Measurements from ENCODE around the gene NPHP4. TPM values are rescaled to one million over a fixed set of nuclear protein-coding genes. Genes with fewer than 3 reads are reported as not detected.
A peak's percentile ranks its signal among the peaks of the same experiment; 100 is the strongest.

Gene NPHP4
- total RNA-seq, 1 experiment from 2014 or later = 1.9 TPM

DNA sequence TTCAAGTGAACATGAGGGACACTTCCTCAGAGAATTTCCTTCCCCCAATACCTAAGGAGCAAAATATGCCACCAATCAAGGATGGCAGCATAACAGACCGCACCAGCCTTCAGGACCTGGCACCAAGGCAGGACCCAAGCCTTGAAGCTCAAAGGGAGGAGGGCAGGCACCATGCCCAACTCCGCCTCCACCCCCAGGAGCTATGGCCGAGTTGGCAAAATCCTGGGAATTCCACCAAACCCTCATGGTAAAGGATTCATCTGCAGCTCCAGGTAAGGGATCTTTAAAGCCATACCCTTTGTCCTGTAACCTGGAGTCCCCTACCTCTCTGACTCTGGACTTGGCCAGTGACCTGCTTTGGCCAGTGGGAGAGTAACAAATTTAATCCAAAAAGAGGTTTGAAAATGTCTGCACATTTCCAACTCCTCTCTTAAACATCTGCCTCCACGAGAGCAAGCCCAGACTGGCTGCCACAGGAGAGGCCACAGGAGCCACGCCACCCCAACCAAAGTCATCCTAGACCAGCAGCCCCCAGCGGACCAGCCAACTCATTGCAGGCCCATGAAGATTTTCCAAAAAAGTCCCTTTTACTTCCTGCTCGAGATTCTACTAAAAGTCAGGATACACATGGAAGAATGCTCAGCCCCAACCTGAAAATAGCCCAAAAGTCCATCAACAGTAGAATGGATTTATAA lies 41.9 kb downstream of the NPHP4 start:
- no peak for DNase-seq (ENCODE audit: low spot score)

DNA sequence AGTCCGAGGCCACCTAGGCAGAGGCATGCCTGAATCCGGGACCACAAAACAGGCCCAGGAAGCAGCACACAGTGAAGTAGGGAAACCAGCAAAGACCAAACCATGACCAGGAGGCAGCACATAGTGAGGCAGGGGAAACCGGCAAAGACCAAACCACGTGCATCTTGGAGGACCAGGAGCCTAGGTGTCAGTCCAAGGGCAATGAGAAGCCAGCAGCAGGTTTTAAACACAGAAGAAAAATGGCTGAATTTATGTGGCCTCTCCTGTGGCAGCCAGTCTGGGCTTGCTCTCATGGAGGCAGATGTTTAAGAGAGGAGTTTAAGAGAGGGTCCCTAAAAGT lies 42.5 kb downstream of the NPHP4 start:
- no peak for DNase-seq (ENCODE audit: low spot score)

DNA sequence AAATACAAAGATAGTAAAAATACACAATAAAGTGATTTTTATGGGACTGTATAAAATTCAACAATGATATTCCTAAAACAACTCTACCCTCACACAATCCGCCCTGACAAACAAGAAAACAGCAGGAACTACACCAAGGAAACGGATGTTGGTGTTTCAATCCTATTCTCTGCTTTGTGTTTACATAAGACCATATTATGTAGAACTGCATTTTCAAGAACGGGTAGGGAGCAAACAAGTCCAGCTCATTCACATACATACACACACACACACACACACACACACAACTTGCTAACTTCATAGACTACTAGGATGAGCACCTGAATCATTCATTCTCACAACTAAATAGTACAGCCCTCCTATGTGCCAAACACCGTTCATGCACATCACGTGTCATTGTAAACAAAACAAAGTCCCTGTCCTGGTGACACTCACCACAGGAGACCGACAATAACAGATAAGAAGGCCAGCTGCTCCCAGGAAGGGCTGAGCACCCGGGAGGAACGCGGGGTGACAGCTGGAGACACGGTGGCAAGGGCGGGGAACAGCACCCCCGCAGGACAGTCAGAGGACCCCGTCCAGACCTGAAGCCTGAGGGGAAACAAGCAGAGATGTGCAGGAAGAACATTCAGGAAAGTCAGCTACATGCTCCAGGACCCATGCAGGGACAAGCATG lies 43.0 kb downstream of the NPHP4 start:
- DNase-seq (ENCODE audit: low spot score) = no peak

DNA sequence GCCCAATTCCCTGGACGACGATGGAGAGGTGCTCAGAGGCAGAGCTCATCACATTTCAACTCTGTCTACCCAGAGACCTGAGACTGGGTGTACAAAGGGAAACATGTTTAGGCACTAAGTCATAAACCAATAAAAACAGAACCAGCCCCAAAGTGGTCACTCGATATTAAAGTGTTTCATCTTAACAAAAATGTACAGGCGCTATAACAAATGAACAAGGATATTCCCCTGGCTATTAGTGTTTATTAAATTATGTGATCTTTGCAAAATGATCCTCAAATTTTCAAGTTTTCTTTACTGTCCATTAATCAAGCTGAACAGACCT lies 43.6 kb downstream of the NPHP4 start:
- no peak for DNase-seq (ENCODE audit: low spot score)

DNA sequence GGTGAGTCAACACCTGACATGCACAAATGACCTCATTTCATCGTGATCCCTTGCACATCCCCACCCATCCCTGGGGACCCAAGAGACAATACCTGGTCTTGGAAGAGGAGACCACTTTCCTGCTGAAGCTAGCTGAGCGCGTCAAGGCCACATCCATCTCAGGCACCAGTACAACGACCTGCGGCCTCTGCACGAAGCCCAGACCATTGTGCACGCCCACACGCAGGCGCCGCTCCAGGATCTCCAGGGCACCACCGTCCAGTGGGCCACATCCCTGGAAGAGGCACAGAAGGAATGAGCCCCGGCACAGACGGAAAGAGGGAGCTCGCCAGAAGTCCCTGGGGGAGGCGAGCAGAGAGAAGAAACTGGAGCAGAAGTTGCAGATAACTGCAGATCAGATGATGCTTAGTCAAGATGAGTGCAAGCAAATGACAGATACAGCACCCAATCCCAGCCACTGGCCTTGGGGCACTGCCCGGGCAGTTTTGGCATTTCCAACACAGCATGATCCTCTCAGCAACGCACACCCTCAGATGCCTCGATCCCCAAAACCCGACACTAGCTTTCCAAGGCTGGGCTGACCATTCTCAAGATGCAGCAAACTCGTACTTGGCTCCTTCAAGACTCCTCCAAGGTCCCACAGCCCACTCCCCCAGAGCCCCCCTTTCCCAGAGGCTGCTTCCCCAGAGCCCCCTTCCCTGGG lies 44.1 kb downstream of the NPHP4 start:
- no peak for DNase-seq (ENCODE audit: low spot score)

DNA sequence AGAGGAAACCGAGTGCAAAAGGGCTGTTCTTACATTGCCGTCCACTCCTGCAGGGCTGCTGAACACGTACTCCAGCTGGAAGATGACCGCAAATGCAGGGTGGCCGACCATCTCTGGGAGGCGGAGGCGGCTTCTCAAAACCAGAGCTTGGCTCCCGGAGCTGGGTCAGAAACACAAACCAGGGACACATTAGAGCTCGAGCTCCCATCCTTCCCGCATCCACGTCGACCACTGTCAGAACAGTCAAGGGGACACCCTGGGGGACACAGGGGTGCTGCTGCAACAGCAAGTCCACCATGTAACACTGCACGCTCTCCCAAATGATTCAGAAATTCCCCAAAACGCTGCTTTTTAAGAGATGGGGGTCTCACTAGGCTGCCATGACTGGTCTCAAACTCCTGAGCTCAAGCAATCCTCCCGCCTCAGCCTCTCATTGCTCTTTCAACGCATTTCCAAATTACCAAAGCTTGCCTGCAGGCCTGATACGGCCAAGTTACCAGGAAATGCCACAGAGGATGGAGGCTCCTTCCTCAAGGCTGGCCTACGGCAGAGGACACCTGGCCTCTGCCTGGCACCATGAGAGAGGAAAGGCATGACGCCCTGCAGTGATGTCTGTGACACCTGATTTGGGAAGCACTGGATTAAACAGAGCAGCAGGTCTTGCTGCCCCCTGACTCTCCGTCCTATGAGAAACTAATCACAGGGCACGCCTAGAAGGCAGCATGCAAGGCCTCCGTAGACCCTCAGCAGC lies 45.0 kb downstream of the NPHP4 start:
- no peak for DNase-seq (ENCODE audit: low spot score)

DNA sequence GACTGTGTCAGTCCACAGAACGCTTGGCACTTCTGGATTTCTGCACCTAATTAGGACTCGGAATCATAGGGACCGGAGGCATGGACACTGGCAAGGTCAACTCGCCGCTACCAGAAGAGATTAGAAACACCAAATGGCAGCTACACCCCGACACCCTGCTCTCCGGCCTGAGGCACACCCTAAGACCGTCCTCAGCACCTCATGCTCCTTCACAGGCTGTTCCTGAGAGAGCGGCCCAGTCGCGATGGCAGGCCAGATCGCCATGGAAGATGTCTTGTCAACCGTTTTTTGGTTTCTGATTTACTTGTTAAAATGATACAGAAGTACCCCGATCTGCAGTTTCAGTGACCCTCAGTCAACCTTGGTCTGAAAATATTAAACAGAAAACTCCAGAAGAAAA lies 46.8 kb downstream of the NPHP4 start:
- no peak for DNase-seq (ENCODE audit: low spot score)

DNA sequence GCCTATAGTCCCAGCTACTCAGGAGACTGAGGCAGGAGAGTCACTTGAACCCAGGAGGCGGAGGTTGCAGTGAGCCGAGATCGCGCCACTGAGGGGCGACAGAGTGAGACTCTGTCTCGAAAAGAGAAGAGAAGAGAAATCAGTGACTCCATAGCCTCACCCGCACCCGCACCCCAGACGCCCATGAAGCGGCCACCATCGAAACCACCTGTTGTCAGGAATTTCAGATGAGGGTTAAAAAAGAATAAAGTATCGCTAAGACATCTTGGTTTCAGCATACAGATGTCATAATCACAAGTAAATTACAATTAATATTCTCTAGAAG lies 47.4 kb downstream of the NPHP4 start:
- DNase-seq (ENCODE audit: low spot score) = no peak

DNA sequence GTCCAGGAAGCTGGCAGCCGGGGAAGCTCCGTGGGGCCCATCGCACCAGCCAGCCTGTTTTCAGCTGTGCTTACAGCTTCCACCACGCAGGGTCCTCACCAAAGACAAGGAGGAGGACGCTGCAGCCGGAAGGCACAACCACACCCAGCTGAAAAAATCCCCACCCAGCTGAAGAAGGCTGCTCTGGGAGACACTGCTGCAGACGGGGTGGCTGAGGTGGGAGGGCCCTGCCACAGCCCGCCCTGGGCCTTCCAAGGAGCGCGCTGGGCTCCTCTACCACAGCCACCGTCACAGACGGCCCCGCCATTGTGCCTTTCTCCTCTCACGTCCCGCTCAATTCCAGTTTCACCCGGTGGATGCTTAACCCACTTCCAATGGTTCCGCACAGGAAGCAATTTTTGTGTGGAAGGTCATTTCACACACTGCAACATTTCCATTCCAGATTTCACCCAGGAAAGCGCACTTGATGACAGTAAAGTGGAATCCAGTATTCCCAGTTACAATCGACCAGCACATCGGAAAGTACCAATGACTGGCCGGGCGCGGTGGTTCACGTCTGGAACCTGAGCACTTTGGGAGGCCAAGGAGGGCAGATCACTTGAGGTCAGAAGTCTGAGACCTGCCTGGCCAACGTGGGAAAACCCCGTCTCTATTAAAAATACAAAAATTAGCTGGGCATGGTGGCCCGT lies 47.9 kb downstream of the NPHP4 start:
- DNase-seq (ENCODE audit: low spot score) = no peak

DNA sequence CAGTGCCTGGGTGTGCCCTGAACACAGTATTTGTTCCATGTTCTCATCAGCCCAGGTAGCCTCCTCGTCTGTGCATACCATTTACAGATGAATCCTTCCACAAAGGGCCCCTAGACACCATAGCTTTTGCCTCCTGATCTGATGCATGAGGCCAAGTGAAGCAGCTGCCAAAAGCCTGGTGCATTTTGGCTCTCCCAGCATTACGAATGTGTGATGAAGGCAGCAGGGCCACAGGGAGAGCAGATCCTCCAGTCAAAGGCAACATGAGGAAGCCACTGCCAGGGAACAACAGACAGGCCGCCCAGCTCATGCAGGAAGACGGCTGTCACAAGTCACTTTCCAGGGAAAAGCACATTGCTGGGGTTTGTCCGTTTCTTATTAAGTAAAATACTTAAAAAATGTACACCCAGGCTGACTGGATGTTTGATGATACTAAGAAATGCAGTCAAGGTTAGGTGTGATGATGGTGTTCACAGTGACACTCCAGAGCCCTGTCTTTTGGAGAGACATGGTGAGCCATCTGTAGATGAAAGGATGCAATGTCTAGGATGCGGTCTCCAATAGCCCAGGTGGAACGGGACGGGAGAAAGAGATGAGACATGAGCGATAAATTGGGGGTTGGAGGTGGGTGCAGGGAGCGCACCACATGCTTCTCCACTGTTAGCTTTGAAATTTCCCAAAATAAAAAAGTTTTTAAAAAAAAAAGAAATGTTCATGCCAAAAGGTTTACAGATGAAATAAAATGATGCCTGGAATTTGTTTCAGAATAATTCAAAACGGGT lies 48.7 kb downstream of the NPHP4 start:
- no peak for DNase-seq (ENCODE audit: low spot score)

DNA sequence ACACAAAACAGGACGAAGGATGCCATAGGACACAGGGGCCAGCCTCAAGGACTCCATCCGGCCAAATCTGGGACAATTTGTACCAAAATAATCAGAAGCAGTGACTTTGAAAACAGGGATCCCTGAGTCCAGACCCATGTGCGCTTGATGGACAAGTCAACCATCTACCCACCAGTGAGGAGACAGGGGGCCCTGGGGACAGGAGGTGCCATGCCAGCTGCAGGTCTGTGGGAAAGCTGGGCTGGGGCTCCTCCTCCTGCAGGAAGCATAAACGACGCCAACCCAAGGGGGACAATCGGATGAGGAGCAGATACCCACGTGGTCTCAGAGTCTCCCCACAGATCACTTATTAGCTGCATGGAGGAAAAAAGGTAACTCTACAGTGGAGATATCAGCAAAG lies 50.6 kb downstream of the NPHP4 start:
- no peak for DNase-seq (ENCODE audit: low spot score)

DNA sequence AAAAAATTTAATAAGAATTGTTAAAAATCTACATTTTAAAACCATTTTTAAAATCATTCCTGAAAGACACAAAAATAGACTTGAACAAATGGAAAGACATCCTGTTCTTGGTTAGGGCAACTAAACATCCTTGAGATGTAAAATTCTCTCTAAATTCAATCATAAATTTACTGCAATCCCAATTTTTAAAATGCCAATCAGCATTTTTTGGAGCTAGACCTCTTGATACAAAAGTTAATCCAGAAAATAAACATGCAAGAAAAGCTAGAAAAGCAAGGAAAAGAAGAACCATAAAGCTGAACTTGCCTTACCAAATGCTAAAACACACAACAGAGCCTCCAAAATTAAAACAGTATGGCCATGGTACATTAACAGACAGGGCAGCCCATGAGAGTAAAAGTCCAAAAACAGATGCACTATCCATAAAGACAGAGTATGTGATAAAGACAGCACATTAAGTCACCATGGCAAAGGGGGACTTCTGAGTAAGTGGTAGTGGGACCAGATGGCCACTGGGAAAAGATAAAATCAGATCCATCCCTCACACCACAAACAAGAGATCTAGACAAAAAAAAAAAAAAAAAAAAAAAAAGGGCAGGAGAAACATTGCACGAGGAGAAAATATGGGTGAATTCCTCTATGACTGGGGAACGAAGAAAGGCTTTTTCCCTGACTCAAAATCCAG lies 51.4 kb downstream of the NPHP4 start:
- no peak for DNase-seq (ENCODE audit: low spot score)

DNA sequence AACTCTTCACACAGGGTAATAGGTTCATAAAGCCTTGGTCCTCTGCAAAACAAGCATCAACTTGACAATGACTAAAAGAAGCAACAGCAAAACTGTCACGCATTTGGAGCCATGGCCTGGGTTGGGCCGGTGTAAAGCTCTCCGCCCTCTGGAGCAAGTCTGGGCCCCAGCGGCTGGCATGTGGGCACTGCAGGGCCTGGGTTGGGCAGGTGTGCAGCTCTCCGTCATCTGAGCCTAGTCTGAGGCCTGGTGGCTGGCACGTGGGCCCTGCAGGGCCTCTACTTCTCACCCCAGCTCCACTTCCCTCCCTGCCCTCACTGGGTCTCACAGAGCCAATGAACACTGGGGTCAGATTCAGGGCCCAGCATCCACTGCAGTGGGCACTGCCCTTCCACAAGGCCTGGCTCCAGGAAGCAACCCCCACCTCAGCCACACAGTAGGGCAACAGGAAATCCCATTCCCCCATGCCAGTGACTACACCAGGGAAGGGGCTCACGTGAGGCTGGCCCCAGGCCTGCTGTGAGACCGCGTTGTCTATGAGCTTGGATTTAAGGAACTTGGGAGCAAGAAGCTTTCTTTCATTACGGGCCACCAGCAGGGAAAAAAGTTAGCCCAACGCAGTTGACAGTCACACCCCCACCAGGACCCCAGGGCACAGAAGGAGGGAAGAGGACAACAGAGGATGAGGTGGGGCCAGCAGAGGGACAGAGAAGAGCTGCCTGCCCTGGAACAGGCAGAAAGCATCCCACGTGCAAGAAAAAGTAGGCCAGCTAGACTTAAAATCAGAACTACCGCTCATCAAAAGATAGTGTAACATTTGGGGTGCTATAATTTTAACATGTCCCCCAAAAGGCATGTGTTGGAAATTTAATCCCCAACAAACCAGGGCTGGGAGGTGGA lies 52.7 kb downstream of the NPHP4 start:
- no peak for DNase-seq (ENCODE audit: low spot score)

DNA sequence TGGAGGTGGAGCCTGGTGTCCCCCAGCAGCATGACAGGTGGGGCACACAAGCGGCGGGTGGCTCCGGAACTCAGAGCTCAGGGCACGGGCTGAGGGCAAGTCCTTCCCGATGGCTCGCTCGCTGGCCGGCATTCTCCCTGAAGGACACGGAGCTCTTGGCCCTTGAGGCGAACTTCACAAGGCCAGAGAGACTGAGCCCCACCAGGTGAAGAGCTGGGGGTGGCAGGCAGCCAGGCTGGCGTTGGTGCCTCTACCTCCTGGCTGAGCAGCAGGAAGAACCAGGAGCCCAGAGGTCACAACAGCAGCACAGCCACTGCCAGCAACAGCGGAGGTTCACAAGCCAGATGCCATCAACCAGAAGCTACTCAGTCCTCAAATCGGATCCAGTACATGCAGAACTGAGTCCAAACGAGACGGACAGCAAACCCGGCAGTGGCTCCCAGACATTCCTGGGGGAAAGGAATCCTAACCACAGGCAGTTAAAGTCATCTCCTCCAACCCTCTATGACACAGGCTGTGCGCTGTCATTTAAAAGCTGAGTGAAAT lies 54.1 kb downstream of the NPHP4 start:
- peak; percentile 56 for DNase-seq (ENCODE audit: low spot score)

DNA sequence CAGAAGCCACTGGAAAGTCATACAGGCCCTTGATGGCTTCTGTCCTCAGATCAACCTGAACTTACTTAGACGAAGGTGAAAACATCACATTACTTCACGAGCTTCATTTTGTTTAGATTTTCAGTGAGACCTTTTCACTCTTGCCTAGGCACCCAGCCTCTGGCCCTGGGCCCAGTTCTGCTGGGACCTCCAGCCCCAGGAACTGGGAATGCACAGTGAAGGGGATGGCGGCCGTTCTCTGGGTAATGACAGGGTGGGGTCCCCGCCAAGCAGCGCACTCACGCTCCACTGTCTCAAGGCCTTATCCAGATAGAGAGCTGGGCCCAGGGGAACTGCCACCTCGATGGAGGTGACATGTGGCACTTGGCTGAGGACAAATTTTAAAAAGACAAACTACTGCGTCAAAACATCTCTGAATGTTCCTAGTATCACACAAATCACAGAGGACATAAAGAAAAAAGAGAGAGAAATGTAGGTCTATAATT lies 54.8 kb downstream of the NPHP4 start:
- DNase-seq (ENCODE audit: low spot score) = no peak

DNA sequence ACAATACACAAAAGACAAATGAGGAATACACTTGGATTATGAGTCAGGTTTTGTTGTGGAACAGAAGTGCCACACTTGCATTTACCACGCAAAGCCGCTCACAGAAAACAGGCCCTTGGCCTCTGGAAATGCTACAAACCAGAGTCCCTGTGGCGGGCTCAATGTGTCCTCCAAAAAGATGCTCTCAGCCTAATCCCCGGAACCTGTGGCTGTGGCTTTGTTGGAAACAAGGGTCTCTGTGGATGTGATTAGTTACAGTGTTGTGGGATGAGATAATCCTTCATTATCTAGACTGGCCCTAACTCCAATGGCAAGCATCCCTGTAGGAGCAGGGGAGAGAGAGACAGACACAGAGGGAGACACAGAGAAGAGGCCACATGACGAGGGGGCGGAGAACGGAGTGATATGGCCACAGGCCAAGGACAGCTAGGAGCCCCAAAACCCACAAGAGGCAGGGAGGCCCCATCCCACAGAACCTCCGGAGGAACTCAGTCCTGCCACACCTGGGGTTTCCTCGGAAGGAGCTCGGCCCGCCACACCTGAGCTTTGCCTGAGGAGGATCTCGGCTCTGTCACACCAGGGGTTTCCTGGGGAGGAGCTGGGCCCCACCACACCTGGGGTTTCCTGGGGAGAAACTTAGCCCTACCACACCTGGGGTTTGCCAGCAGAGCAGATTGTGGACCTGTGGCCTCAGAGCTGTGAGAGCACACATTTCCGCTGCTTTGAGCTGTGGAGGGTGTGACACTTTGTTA lies 55.4 kb downstream of the NPHP4 start:
- no peak for DNase-seq (ENCODE audit: low spot score)

DNA sequence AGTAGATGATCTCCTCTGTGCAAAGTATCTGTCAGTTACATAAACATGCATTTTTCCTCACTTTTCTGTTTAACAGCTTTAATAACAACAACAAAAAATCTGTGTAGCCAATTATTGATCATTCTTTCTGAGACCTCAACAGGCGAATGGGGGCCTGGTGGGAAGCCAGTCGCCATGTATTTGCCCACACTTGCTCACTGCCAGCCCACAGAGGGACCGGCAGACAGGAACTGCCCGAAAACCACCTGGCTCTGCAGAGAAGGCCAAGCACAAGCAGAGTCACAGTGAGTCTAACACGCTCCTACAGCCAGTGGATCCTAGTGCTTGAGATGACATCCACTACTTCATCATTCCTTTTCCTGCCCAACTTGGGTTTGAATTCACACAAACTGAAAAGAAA lies 56.1 kb downstream of the NPHP4 start:
- no peak for DNase-seq (ENCODE audit: low spot score)

DNA sequence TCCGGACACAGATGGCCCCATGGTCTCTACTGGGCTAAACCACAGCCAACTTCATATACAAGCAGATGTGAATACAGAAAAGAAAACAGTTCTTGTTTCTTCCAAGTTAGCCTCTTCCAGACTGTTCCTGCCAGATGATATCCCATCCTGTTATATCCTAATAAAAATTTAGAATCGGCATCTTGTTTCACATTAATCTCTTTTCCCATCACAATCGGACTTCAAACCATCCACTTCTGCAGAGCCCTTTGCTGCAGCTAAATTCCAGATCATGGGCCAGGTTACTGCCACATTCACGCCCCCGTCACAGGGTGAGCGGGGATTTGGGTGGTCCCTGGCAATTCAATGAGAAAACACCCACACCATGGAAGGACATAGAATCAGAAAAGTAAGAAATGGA lies 57.2 kb downstream of the NPHP4 start:
- DNase-seq (ENCODE audit: low spot score) = no peak
